Liver (tissue), 2 donors: ENCODE measurements around the gene RBSN.

Source experiments
- RAD21 ChIP-seq, 2 donors: IDR thresholded peaks; 2 replicates each; pipeline ENCODE4 v1.6.1; 2016; ENCODE audit warnings: antibody characterized with exemption in 2 of 2, mild to moderate bottlenecking in 2 of 2
- RXRA ChIP-seq, 2 donors: IDR thresholded peaks; 2 replicates each; pipeline ENCODE4 v1.6.1; 2017 to 2018; ENCODE audit warnings: antibody characterized with exemption in 2 of 2, mild to moderate bottlenecking in 1 of 2
- SP1 ChIP-seq: IDR thresholded peaks from 2 replicates; pipeline ENCODE4 v1.6.1; 2018; ENCODE audit warnings: antibody characterized with exemption, mild to moderate bottlenecking
- TF ChIP-seq, protein P1 (sequence below): IDR thresholded peaks from 2 replicates; pipeline ENCODE4 v1.6.1; 2016; ENCODE audit warnings: antibody characterized with exemption
- donor health status: healthy.

DNA sequence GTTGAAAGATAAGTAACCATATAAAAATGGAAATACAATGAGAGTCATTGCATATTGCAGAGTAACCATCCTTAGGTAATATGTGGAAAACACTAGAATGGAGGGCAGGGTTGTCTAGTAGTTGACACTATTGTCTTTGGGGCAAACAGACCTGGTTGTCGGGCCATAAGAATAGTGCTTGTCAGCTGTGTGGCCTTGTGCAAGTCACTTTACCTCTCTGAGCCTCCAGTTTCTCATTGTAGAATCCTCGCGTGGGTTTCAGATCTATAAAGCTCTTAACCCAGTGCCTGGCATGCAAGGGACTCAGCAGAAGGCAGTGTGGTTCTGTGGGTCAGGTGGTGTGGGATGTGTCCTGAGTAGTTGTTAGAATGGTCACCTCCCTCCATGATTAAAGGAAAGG, 65.8 kb downstream of the RBSN start:
- TF ChIP-seq, protein P1, sequence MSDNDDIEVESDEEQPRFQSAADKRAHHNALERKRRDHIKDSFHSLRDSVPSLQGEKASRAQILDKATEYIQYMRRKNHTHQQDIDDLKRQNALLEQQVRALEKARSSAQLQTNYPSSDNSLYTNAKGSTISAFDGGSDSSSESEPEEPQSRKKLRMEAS = no peak
- TF ChIP-seq SP1 = no peak
- TF ChIP-seq RAD21 (IDR thresholded peaks at IDR 0.05) = no peak
- TF ChIP-seq RXRA (IDR thresholded peaks at IDR 0.05) = no peak
